NCI-H187 treated with DMSO at 0.1 percent for 48 hours (cell line): ENCODE measurements around the gene ENGASE.
"Not testable (repeated sequence)": the region's sequence is repeated elsewhere in the genome, so short reads cannot be mapped to it uniquely, and the experiment has no call there.

Experiments used
- DNase-seq: peaks from one replicate; lab custom pipeline; 2025; lab: John Stamatoyannopoulos, UW

ENGASE gene

GRCh38 chr17:79074649-79075445 is at the start of gene ENGASE:
Gene ENGASE (plus strand): TSS chr17:79074824. CDS start chr17:79074945, 121 bp downstream.
- DNase-seq: peak; percentile 66

- no peak for DNase-seq
Observed at GRCh38 chr17:79024901-79025737, 49.5 kb upstream of the ENGASE start.

GRCh38 chr17:79026376-79027273 is 48.0 kb upstream of the ENGASE start:
- no peak for DNase-seq

- DNase-seq: no peak
Observed at GRCh38 chr17:79027274-79027924, 47.2 kb upstream of the ENGASE start.

GRCh38 chr17:79027925-79028491 is 46.6 kb upstream of the ENGASE start:
- DNase-seq: no peak

GRCh38 chr17:79028496-79029326 is 45.9 kb upstream of the ENGASE start:
- no peak for DNase-seq

GRCh38 chr17:79029327-79030009 is 45.2 kb upstream of the ENGASE start:
- DNase-seq: no peak

GRCh38 chr17:79030636-79031035 is 44.0 kb upstream of the ENGASE start:
- DNase-seq: not testable (repeated sequence)

- no peak for DNase-seq
Observed at GRCh38 chr17:79031996-79032875, 42.4 kb upstream of the ENGASE start.

- no peak for DNase-seq
Observed at GRCh38 chr17:79033046-79033616, 41.5 kb upstream of the ENGASE start.

- no peak for DNase-seq
Observed at GRCh38 chr17:79033741-79034501, 40.7 kb upstream of the ENGASE start.

- no peak for DNase-seq
Observed at GRCh38 chr17:79034931-79035485, 39.6 kb upstream of the ENGASE start.

GRCh38 chr17:79035686-79036085 is 38.9 kb upstream of the ENGASE start:
- DNase-seq: no peak

- no peak for DNase-seq
Observed at GRCh38 chr17:79036181-79036580, 38.4 kb upstream of the ENGASE start.

GRCh38 chr17:79036596-79036995 is 38.0 kb upstream of the ENGASE start:
- DNase-seq: no peak

GRCh38 chr17:79038545-79039135 is 36.0 kb upstream of the ENGASE start:
- DNase-seq: no peak

- DNase-seq: no peak
Observed at GRCh38 chr17:79039171-79039570, 35.5 kb upstream of the ENGASE start.
